ENCODE measurements around the gene ZNF664. TPM values are rescaled to one million over a fixed set of nuclear protein-coding genes. Genes with fewer than 3 reads are reported as not detected.

The ZNF664 gene
- total and polyA plus RNA-seq, 10 of the 15 experiments (the other 5 are each of a cell fraction or from before 2014, with no cell fraction given) = 1.8 to 65.6 (median 30.8) TPM

DNA sequence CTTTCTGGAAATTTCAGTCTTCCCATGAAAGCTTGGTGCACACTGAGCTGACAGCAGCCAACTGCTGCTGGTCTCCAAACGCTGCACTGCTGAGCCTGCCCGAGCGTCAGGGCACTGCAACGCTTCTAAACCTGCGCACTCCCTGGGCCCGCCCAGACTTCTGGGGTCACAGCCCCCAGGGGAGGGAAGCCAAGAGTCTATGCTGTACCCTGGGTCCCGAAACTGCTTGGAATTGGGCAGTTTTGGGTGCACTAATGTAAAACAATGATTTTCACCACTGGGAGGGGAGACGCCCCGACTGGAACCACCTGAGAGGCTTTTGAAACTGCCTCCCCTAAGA, 32.4 kb upstream of the ZNF664 start:
- WGBS (ENCODE audit: insufficient coverage, insufficient replicate concordance, low lambda C conversion rate, missing lambda C conversion rate) = 78% methylated on average over 9 of the region's 9 CpGs
- H3K4me2 ChIP-seq (ENCODE audit: control insufficient read depth, insufficient read depth) = no peak overlapping the region
- H2AFZ ChIP-seq (ENCODE audit: control insufficient read depth, low read depth, low read length) = no peak overlapping the region
- DNase-seq (ENCODE audit: low read depth, low spot score) = no peak
- H3K27me3 ChIP-seq (replicated peaks in 1 of 2; ENCODE audit: control insufficient read depth in 2 of 2, insufficient read depth in 2 of 2, low read length in 1 of 2) = no peaks in the 10 kb centered on the region
- H3K9ac ChIP-seq (ENCODE audit: control insufficient read depth, insufficient read depth, low read length) = no peak overlapping the region
- ATAC-seq = no peak
- no peaks in the 10 kb centered on the region for H3K36me3 ChIP-seq (ENCODE audit: control insufficient read depth in 2 of 2, insufficient read depth in 2 of 2, low read length in 1 of 2)
- H3K4me1 ChIP-seq (ENCODE audit: control insufficient read depth, insufficient read depth, low read length) = peaks cover 11% of the 10 kb centered on the region
- intact Hi-C loops (cut with micrococcal nuclease; ENCODE audit: unreplicated experiment) (no loop called here), in situ Hi-C loops (cut with MboI) (no loop called here)
- BruUV-seq (replicated peaks) = no TSS peak
- no peak overlapping the region for H3K4me3 ChIP-seq
- ChIA-PET CTCF (no interaction called here), SMC1A (ENCODE audit: uncharacterized antibody, unreplicated experiment) (no interaction called here), RAD21 (ENCODE audit: unreplicated experiment) (interaction anchor here (0.5 kb wide), 1 partner anchor 19 kb away, joined by 3 read pairs; no protein-coding TSS in a partner anchor), POLR2A (interaction anchor here (0.6 kb wide), 1 partner anchor 637 kb away, joined by 3 read pairs; no protein-coding TSS in a partner anchor)
- H4K20me1 ChIP-seq (ENCODE audit: control insufficient read depth, insufficient read depth) = no peaks in the 10 kb centered on the region
- H3K9me3 ChIP-seq (replicated peaks; ENCODE audit: control insufficient read depth, insufficient read depth, low read length) = no peaks in the 10 kb centered on the region; the same call in 1 of the 3 replicates
- H3K79me2 ChIP-seq (ENCODE audit: control insufficient read depth, insufficient read depth, low read length) = no peaks in the 10 kb centered on the region
- H3K27ac ChIP-seq (ENCODE audit: control insufficient read depth, insufficient read depth) = no peak overlapping the region
- no peak for FAIRE-seq
- TF ChIP-seq JUNB (IDR thresholded peaks at IDR 0.05) (no peak), TCF3 (IDR thresholded peaks at IDR 0.05; ENCODE audit: borderline replicate concordance, insufficient read depth, low read depth, low read length) (no peak), ZNF622 (IDR thresholded peaks at IDR 0.05) (no peak), DPF2 (IDR thresholded peaks at IDR 0.05) (no peak), CREB1 (IDR thresholded peaks at IDR 0.05; ENCODE audit: low read depth) (no peak), NRF1 (conservative IDR thresholded peaks at IDR 0.05; ENCODE audit: low read depth, low read length) (no peak), SMC3 (IDR thresholded peaks at IDR 0.05; ENCODE audit: borderline replicate concordance, low read length) (no peak), ASH2L (IDR thresholded peaks at IDR 0.05; ENCODE audit: borderline replicate concordance, low read depth) (no peak)
- TF ChIP-seq, protein P1, sequence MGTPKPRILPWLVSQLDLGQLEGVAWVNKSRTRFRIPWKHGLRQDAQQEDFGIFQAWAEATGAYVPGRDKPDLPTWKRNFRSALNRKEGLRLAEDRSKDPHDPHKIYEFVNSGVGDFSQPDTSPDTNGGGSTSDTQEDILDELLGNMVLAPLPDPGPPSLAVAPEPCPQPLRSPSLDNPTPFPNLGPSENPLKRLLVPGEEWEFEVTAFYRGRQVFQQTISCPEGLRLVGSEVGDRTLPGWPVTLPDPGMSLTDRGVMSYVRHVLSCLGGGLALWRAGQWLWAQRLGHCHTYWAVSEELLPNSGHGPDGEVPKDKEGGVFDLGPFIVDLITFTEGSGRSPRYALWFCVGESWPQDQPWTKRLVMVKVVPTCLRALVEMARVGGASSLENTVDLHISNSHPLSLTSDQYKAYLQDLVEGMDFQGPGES (IDR thresholded peaks at IDR 0.05) = no peak
- TF ChIP-seq, protein P2, sequence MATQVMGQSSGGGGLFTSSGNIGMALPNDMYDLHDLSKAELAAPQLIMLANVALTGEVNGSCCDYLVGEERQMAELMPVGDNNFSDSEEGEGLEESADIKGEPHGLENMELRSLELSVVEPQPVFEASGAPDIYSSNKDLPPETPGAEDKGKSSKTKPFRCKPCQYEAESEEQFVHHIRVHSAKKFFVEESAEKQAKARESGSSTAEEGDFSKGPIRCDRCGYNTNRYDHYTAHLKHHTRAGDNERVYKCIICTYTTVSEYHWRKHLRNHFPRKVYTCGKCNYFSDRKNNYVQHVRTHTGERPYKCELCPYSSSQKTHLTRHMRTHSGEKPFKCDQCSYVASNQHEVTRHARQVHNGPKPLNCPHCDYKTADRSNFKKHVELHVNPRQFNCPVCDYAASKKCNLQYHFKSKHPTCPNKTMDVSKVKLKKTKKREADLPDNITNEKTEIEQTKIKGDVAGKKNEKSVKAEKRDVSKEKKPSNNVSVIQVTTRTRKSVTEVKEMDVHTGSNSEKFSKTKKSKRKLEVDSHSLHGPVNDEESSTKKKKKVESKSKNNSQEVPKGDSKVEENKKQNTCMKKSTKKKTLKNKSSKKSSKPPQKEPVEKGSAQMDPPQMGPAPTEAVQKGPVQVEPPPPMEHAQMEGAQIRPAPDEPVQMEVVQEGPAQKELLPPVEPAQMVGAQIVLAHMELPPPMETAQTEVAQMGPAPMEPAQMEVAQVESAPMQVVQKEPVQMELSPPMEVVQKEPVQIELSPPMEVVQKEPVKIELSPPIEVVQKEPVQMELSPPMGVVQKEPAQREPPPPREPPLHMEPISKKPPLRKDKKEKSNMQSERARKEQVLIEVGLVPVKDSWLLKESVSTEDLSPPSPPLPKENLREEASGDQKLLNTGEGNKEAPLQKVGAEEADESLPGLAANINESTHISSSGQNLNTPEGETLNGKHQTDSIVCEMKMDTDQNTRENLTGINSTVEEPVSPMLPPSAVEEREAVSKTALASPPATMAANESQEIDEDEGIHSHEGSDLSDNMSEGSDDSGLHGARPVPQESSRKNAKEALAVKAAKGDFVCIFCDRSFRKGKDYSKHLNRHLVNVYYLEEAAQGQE (IDR thresholded peaks at IDR 0.05; ENCODE audit: low read depth, low read length) = no peak
- TF ChIP-seq, protein P3, sequence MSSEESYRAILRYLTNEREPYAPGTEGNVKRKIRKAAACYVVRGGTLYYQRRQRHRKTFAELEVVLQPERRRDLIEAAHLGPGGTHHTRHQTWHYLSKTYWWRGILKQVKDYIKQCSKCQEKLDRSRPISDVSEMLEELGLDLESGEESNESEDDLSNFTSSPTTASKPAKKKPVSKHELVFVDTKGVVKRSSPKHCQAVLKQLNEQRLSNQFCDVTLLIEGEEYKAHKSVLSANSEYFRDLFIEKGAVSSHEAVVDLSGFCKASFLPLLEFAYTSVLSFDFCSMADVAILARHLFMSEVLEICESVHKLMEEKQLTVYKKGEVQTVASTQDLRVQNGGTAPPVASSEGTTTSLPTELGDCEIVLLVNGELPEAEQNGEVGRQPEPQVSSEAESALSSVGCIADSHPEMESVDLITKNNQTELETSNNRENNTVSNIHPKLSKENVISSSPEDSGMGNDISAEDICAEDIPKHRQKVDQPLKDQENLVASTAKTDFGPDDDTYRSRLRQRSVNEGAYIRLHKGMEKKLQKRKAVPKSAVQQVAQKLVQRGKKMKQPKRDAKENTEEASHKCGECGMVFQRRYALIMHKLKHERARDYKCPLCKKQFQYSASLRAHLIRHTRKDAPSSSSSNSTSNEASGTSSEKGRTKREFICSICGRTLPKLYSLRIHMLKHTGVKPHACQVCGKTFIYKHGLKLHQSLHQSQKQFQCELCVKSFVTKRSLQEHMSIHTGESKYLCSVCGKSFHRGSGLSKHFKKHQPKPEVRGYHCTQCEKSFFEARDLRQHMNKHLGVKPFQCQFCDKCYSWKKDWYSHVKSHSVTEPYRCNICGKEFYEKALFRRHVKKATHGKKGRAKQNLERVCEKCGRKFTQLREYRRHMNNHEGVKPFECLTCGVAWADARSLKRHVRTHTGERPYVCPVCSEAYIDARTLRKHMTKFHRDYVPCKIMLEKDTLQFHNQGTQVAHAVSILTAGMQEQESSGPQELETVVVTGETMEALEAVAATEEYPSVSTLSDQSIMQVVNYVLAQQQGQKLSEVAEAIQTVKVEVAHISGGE (CRISPR knock-in tag; IDR thresholded peaks at IDR 0.05) = no peak
- TF ChIP-seq, protein P4, sequence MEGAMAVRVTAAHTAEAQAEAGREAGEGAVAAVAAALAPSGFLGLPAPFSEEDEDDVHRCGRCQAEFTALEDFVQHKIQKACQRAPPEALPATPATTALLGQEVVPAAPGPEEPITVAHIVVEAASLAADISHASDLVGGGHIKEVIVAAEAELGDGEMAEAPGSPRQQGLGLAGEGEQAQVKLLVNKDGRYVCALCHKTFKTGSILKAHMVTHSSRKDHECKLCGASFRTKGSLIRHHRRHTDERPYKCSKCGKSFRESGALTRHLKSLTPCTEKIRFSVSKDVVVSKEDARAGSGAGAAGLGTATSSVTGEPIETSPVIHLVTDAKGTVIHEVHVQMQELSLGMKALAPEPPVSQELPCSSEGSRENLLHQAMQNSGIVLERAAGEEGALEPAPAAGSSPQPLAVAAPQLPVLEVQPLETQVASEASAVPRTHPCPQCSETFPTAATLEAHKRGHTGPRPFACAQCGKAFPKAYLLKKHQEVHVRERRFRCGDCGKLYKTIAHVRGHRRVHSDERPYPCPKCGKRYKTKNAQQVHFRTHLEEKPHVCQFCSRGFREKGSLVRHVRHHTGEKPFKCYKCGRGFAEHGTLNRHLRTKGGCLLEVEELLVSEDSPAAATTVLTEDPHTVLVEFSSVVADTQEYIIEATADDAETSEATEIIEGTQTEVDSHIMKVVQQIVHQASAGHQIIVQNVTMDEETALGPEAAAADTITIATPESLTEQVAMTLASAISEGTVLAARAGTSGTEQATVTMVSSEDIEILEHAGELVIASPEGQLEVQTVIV (IDR thresholded peaks at IDR 0.05; ENCODE audit: borderline replicate concordance, partially characterized antibody) = no peak
- TF ChIP-seq, protein P5, sequence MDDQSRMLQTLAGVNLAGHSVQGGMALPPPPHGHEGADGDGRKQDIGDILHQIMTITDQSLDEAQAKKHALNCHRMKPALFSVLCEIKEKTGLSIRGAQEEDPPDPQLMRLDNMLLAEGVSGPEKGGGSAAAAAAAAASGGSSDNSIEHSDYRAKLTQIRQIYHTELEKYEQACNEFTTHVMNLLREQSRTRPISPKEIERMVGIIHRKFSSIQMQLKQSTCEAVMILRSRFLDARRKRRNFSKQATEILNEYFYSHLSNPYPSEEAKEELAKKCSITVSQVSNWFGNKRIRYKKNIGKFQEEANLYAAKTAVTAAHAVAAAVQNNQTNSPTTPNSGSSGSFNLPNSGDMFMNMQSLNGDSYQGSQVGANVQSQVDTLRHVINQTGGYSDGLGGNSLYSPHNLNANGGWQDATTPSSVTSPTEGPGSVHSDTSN (IDR thresholded peaks at IDR 0.05; ENCODE audit: insufficient replicate concordance, low read depth, low read length) = no peak

Measured in GM12878 (cell line).